HepG2 (cell line): ENCODE results near the gene COPA. TPM values are rescaled to one million over a fixed set of nuclear protein-coding genes. Genes with fewer than 3 reads are reported as not detected.
A peak's percentile ranks its signal among the peaks of the same experiment; 100 is the strongest.

ENCODE experiments used
- E2F5 ChIP-seq: sonication (generic); formaldehyde crosslinking; conservative IDR thresholded peaks from 2 replicates; pipeline ENCODE4 v1.4.0; 2020; ENCODE audit warnings: missing genetic modification reagents
- JUNB ChIP-seq: sonication (generic); formaldehyde crosslinking; IDR thresholded peaks from 2 replicates; pipeline ENCODE4 v1.8.0; 2022; ENCODE audit warnings: missing genetic modification reagents, mild to moderate bottlenecking, borderline replicate concordance
- KMT2B ChIP-seq: IDR thresholded peaks from 2 replicates; pipeline ENCODE4 v1.6.1; 2016; ENCODE audit warnings: missing genetic modification reagents, missing compliant biosample characterization
- MAZ ChIP-seq, 2 experiments: sonication (generic) in 1 of 2; formaldehyde crosslinking in 1 of 2; IDR thresholded peaks; 2 replicates each; pipeline versions ENCODE4 v1.5.0 to v1.6.1; 2012 to 2020; ENCODE audit warnings: low read depth in 2 of 2, mild to moderate bottlenecking in 2 of 2, borderline replicate concordance in 1 of 2, improper control_type of control experiment in 1 of 2, low read length in 1 of 2, missing genetic modification reagents in 1 of 2, moderate library complexity in 1 of 2
- MXI1 ChIP-seq: IDR thresholded peaks from 3 replicates; pipeline ENCODE4 v1.6.1; 2012; ENCODE audit warnings: low read depth, low read length, inconsistent platforms, borderline replicate concordance
- MYC ChIP-seq: sonication (generic); formaldehyde crosslinking; IDR thresholded peaks from 2 replicates; pipeline ENCODE4 v1.9.0; 2021; ENCODE audit warnings: missing genetic modification reagents, borderline replicate concordance
- NRL ChIP-seq: sonication (generic); formaldehyde crosslinking; IDR thresholded peaks from 2 replicates; pipeline ENCODE4 v1.5.0; 2020; ENCODE audit warnings: missing genetic modification reagents, mild to moderate bottlenecking, moderate library complexity, borderline replicate concordance
- PBX2 ChIP-seq: IDR thresholded peaks from 2 replicates; pipeline ENCODE4 v1.6.1; 2016; ENCODE audit warnings: control low read depth
- PBX3 ChIP-seq: sonication (generic); formaldehyde crosslinking; IDR thresholded peaks from 2 replicates; pipeline ENCODE4 v1.8.1; 2023; ENCODE audit warnings: missing genetic modification reagents, inconsistent platforms, borderline replicate concordance
- POLR2G ChIP-seq: fragments of 200-400 bp; formaldehyde crosslinking; IDR thresholded peaks from 2 replicates; pipeline ENCODE4 v1.6.1; 2018; ENCODE audit warnings: mild to moderate bottlenecking, low read depth, low read length, moderate library complexity
- RBM22 ChIP-seq: fragments of 200-400 bp; formaldehyde crosslinking; optimal IDR thresholded peaks from 2 replicates; pipeline ENCODE3; 2017; ENCODE audit warnings: mild to moderate bottlenecking, low read length, moderate library complexity
- SAP130 ChIP-seq: IDR thresholded peaks from 2 replicates; pipeline ENCODE4 v1.6.1; 2016; ENCODE audit warnings: low read depth
- SNAPC5 ChIP-seq: sonication (generic); formaldehyde crosslinking; IDR thresholded peaks from 2 replicates; pipeline ENCODE4 v1.8.1; 2023; ENCODE audit warnings: mild to moderate bottlenecking, missing genetic modification reagents, borderline replicate concordance
- SRSF9 ChIP-seq: fragments of 200-400 bp; formaldehyde crosslinking; IDR thresholded peaks from 2 replicates; pipeline ENCODE4 v1.6.1; 2018; ENCODE audit warnings: borderline replicate concordance, mild to moderate bottlenecking, low read depth, low read length; ENCODE audit not compliant: insufficient read depth, poor library complexity, severe bottlenecking
- ZMYM3 ChIP-seq: sonication (generic); formaldehyde crosslinking; IDR thresholded peaks from 2 replicates; pipeline ENCODE4 v1.5.1; 2020; ENCODE audit warnings: mild to moderate bottlenecking, missing genetic modification reagents
- ZNF232 ChIP-seq: sonication (generic); formaldehyde crosslinking; IDR thresholded peaks from 2 replicates; pipeline ENCODE4 v1.4.0; 2020; ENCODE audit warnings: missing genetic modification reagents, borderline replicate concordance
- ZNF276 ChIP-seq: sonication (generic); formaldehyde crosslinking; IDR thresholded peaks from 2 replicates; pipeline ENCODE4 v1.4.0; 2020; ENCODE audit warnings: mild to moderate bottlenecking, low read depth, missing genetic modification reagents
- ZNF383 ChIP-seq: sonication (generic); formaldehyde crosslinking; IDR thresholded peaks from 2 replicates; pipeline ENCODE4 v1.4.0; 2020; ENCODE audit warnings: missing genetic modification reagents, mild to moderate bottlenecking, borderline replicate concordance
- ZNF460 ChIP-seq: sonication (generic); formaldehyde crosslinking; IDR thresholded peaks from 2 replicates; pipeline ENCODE4 v1.5.1; 2020; ENCODE audit warnings: missing genetic modification reagents, mild to moderate bottlenecking, borderline replicate concordance
- ZNF773 ChIP-seq: sonication (generic); formaldehyde crosslinking; IDR thresholded peaks from 2 replicates; pipeline ENCODE4 v1.4.0; 2020; ENCODE audit warnings: missing genetic modification reagents, borderline replicate concordance
- ZSCAN22 ChIP-seq: sonication (generic); formaldehyde crosslinking; IDR thresholded peaks from 2 replicates; pipeline ENCODE4 v1.4.0; 2020; ENCODE audit warnings: mild to moderate bottlenecking, missing genetic modification reagents
- ZSCAN31 ChIP-seq: sonication (generic); formaldehyde crosslinking; IDR thresholded peaks from 2 replicates; pipeline ENCODE4 v1.5.0; 2020; ENCODE audit warnings: low read depth, mild to moderate bottlenecking, missing genetic modification reagents
- polyA plus RNA-seq, 8 experiments: library from polyadenylated mRNA; depleted of rRNA in 3 of 8; stranded (reverse) in 7 of 8; unstranded in 1 of 8; fragments of >200 nt; fragmentation: Illumina TruSeq in 4 of 8; extraction: Trizol in 4 of 8; gene quantifications; 2 replicates each; pipeline versions ENCODE4 v1.2.1 to v1.2.3, GENCODE V29; 2011 to 2016; ENCODE audit warnings: low read depth in 4 of 8, missing spikeins in 1 of 8, mixed read lengths in 1 of 8; ENCODE audit not compliant: insufficient read depth in 1 of 8
- total RNA-seq, 5 experiments: library from RNA; depleted of rRNA; stranded (reverse); fragments of >200 nt; fragmentation: Illumina TruSeq; extraction: Trizol; gene quantifications; 2 replicates each; pipeline ENCODE4 v1.2.3, GENCODE V29; 2016; ENCODE audit warnings: low read depth in 1 of 5

The COPA gene
- total and polyA plus RNA-seq, 2 of the 13 experiments (the other 11 are each of a cell fraction or from before 2014, with no cell fraction given): 160 to 197 TPM

- no peak for TF ChIP-seq PBX3
- TF ChIP-seq SAP130 (CRISPR knock-in tag): peak; percentile 78
- no peak for TF ChIP-seq ZNF460 (CRISPR knock-in tag)
- no peak for TF ChIP-seq ZNF232 (CRISPR knock-in tag)
- 0 out of 2 replicates have a peak, but pooled peaks have one; percentile 32 for TF ChIP-seq ZSCAN31 (CRISPR knock-in tag)
- TF ChIP-seq SNAPC5 (CRISPR knock-in tag): 0 out of 2 replicates have a peak, but pooled peaks have one; percentile 65
- peak; percentile 16 for TF ChIP-seq RBM22
- TF ChIP-seq ZNF773 (CRISPR knock-in tag): no peak
- peak; percentile 95 for TF ChIP-seq POLR2G
- TF ChIP-seq E2F5 (CRISPR knock-in tag): 0 out of 2 replicates have a peak, but pooled peaks have one; percentile 37
- peak; percentile 89; the same call in 2 of the 3 replicates for TF ChIP-seq MXI1
- TF ChIP-seq SRSF9: no peak
- TF ChIP-seq KMT2B: peak; percentile 95
- TF ChIP-seq ZNF383 (CRISPR knock-in tag): no peak
- TF ChIP-seq ZNF276 (CRISPR knock-in tag): 0 out of 2 replicates have a peak, but pooled peaks have one; percentile 60
- 0 out of 2 replicates have a peak, but pooled peaks have one; percentile 49 for TF ChIP-seq ZSCAN22 (CRISPR knock-in tag)
- TF ChIP-seq NRL (CRISPR knock-in tag): peak; percentile 95; the same call in 1 of the 2 replicates
- TF ChIP-seq PBX2: no peak
- TF ChIP-seq ZMYM3 (CRISPR knock-in tag): no peak
- TF ChIP-seq MAZ (IDR thresholded peaks at IDR 0.05; ENCODE audit: borderline replicate concordance, low read depth, low read length): no peak
- peak; percentile 90 for TF ChIP-seq MAZ (CRISPR knock-in tag; IDR thresholded peaks at IDR 0.05; ENCODE audit: low read depth)
- TF ChIP-seq JUNB: no peak
- TF ChIP-seq MYC: peak; percentile 82; the same call in 1 of the 2 replicates
Observed at GRCh38 chr1:160261893-160262794, 80.9 kb downstream of the COPA start, which contains the start of gene DCAF8 (continued).
